Measurements from ENCODE around the gene RMDN2. TPM values are rescaled to one million over a fixed set of nuclear protein-coding genes. Genes with fewer than 3 reads are reported as not detected.
"Not testable (repeated sequence)": the region's sequence is repeated elsewhere in the genome, so short reads cannot be mapped to it uniquely, and the experiment has no call there.

Gene RMDN2
- polyA plus RNA-seq, 4 donors, result 5.1 to 26.0 (median 8.4) TPM

GRCh38 chr2:37962018-37962739 is 37.1 kb downstream of the RMDN2 start:
- Histone ChIP-seq H3K36me3 (ENCODE audit: control insufficient read depth in 3 of 3, insufficient read depth in 2 of 3, low read depth in 1 of 3, low read length in 3 of 3) (peaks cover 0 to 14% (median 2%) of the 10 kb centered on the region in 3 donors), H3K9me3 (ENCODE audit: control insufficient read depth in 2 of 2, insufficient read depth in 1 of 2, low read depth in 1 of 2, low read length in 1 of 2) (peaks cover 0 to 15% of the 10 kb centered on the region in 2 donors)
- not testable (repeated sequence) for H3K4me3 ChIP-seq (ENCODE audit: low read depth in 1 of 3, low read length in 3 of 3); H3K27ac ChIP-seq (ENCODE audit: low read depth in 1 of 3, low read length in 2 of 3); H3K4me1 ChIP-seq (ENCODE audit: control insufficient read depth in 3 of 3, insufficient read depth in 2 of 3, low read depth in 1 of 3, low read length in 2 of 3); FAIRE-seq; H3K27me3 ChIP-seq (ENCODE audit: control insufficient read depth in 3 of 3, insufficient read depth in 3 of 3, low read length in 3 of 3)
- DNase-seq, result peak; percentile 2 to 26
- 75 to 82% (median 80%) methylated on average over 7 of the region's 7 CpGs for WGBS, 3 donors

GRCh38 chr2:37962740-37963121 is 37.6 kb downstream of the RMDN2 start:
- H3K27me3 ChIP-seq (ENCODE audit: control insufficient read depth in 3 of 3, insufficient read depth in 3 of 3, low read length in 3 of 3); H3K4me3 ChIP-seq (ENCODE audit: low read depth in 1 of 3, low read length in 3 of 3); DNase-seq; H3K27ac ChIP-seq (ENCODE audit: low read depth in 1 of 3, low read length in 2 of 3); FAIRE-seq; H3K4me1 ChIP-seq (ENCODE audit: control insufficient read depth in 3 of 3, insufficient read depth in 2 of 3, low read depth in 1 of 3, low read length in 2 of 3): not testable (repeated sequence)
- Histone ChIP-seq H3K9me3 (ENCODE audit: control insufficient read depth in 2 of 2, insufficient read depth in 1 of 2, low read depth in 1 of 2, low read length in 1 of 2) (peaks cover 0 to 15% of the 10 kb centered on the region in 2 donors), H3K36me3 (ENCODE audit: control insufficient read depth in 3 of 3, insufficient read depth in 2 of 3, low read depth in 1 of 3, low read length in 3 of 3) (peaks cover 0 to 14% (median 2%) of the 10 kb centered on the region in 3 donors)
- WGBS, 3 donors, result 78 to 91% (median 84%) methylated on average over 9 of the region's 9 CpGs

GRCh38 chr2:37963901-37964300 is 38.8 kb downstream of the RMDN2 start:
- H3K27me3 ChIP-seq (ENCODE audit: control insufficient read depth in 3 of 3, insufficient read depth in 3 of 3, low read length in 3 of 3); DNase-seq; FAIRE-seq; H3K4me1 ChIP-seq (ENCODE audit: control insufficient read depth in 3 of 3, insufficient read depth in 2 of 3, low read depth in 1 of 3, low read length in 2 of 3); H3K4me3 ChIP-seq (ENCODE audit: low read depth in 1 of 3, low read length in 3 of 3); H3K27ac ChIP-seq (ENCODE audit: low read depth in 1 of 3, low read length in 2 of 3): not testable (repeated sequence)
- Histone ChIP-seq H3K9me3 (ENCODE audit: control insufficient read depth in 2 of 2, insufficient read depth in 1 of 2, low read depth in 1 of 2, low read length in 1 of 2) (peaks cover 0 to 15% of the 10 kb centered on the region in 2 donors), H3K36me3 (ENCODE audit: control insufficient read depth in 3 of 3, insufficient read depth in 2 of 3, low read depth in 1 of 3, low read length in 3 of 3) (peaks cover 0 to 14% (median 2%) of the 10 kb centered on the region in 3 donors)
- 90 to 99% (median 94%) methylated on average over 22 to 33 of the region's 33 CpGs for WGBS, 3 donors

- peaks cover 0 to 15% of the 10 kb centered on the region in 2 donors for H3K9me3 ChIP-seq (ENCODE audit: control insufficient read depth in 2 of 2, insufficient read depth in 1 of 2, low read depth in 1 of 2, low read length in 1 of 2)
- FAIRE-seq, result no peak
- WGBS, 3 donors, result 95 to 100% (median 96%) methylated on average over 3 of the region's 3 CpGs
- H3K27ac ChIP-seq (ENCODE audit: low read depth in 1 of 3, low read length in 2 of 3), result no peak overlapping the region
- no peaks in the 10 kb centered on the region for H3K4me1 ChIP-seq (ENCODE audit: control insufficient read depth in 3 of 3, insufficient read depth in 2 of 3, low read depth in 1 of 3, low read length in 2 of 3)
- H3K27me3 ChIP-seq (ENCODE audit: control insufficient read depth in 3 of 3, insufficient read depth in 3 of 3, low read length in 3 of 3), result no peaks in the 10 kb centered on the region
- H3K4me3 ChIP-seq (ENCODE audit: low read depth in 1 of 3, low read length in 3 of 3), result no peak overlapping the region
- H3K36me3 ChIP-seq (ENCODE audit: control insufficient read depth in 3 of 3, insufficient read depth in 2 of 3, low read depth in 1 of 3, low read length in 3 of 3), result peaks cover 0 to 14% (median 2%) of the 10 kb centered on the region in 3 donors
- DNase-seq, result no peak
Observed at GRCh38 chr2:37966326-37966725, 41.2 kb downstream of the RMDN2 start.

- peaks cover 0 to 6% of the 10 kb centered on the region in 2 donors for H3K9me3 ChIP-seq (ENCODE audit: control insufficient read depth in 2 of 2, insufficient read depth in 1 of 2, low read depth in 1 of 2, low read length in 1 of 2)
- no peaks in the 10 kb centered on the region for H3K4me1 ChIP-seq (ENCODE audit: control insufficient read depth in 3 of 3, insufficient read depth in 2 of 3, low read depth in 1 of 3, low read length in 2 of 3)
- no peak overlapping the region for H3K4me3 ChIP-seq (ENCODE audit: low read depth in 1 of 3, low read length in 3 of 3)
- no peak overlapping the region for H3K27ac ChIP-seq (ENCODE audit: low read depth in 1 of 3, low read length in 2 of 3)
- FAIRE-seq, result no peak
- no peak for DNase-seq
- no peaks in the 10 kb centered on the region for H3K27me3 ChIP-seq (ENCODE audit: control insufficient read depth in 3 of 3, insufficient read depth in 3 of 3, low read length in 3 of 3)
- no peaks in the 10 kb centered on the region for H3K36me3 ChIP-seq (ENCODE audit: control insufficient read depth in 3 of 3, insufficient read depth in 2 of 3, low read depth in 1 of 3, low read length in 3 of 3)
Observed at GRCh38 chr2:37969731-37970130, 44.6 kb downstream of the RMDN2 start.

GRCh38 chr2:37971971-37972370 is 46.9 kb downstream of the RMDN2 start:
- 95 to 96% (median 95%) methylated on average over 1 of the region's 1 CpG for WGBS, 3 donors
- no peak overlapping the region for H3K27ac ChIP-seq (ENCODE audit: low read depth in 1 of 3, low read length in 2 of 3)
- H3K27me3 ChIP-seq (ENCODE audit: control insufficient read depth in 3 of 3, insufficient read depth in 3 of 3, low read length in 3 of 3), result no peaks in the 10 kb centered on the region
- no peak for DNase-seq
- H3K4me3 ChIP-seq (ENCODE audit: low read depth in 1 of 3, low read length in 3 of 3), result no peak overlapping the region
- FAIRE-seq, result peak; percentile 84
- H3K36me3 ChIP-seq (ENCODE audit: control insufficient read depth in 3 of 3, insufficient read depth in 2 of 3, low read depth in 1 of 3, low read length in 3 of 3), result no peaks in the 10 kb centered on the region
- H3K4me1 ChIP-seq (ENCODE audit: control insufficient read depth in 3 of 3, insufficient read depth in 2 of 3, low read depth in 1 of 3, low read length in 2 of 3), result no peaks in the 10 kb centered on the region
- no peaks in the 10 kb centered on the region for H3K9me3 ChIP-seq (ENCODE audit: control insufficient read depth in 2 of 2, insufficient read depth in 1 of 2, low read depth in 1 of 2, low read length in 1 of 2)

GRCh38 chr2:37973615-37974353 is 48.7 kb downstream of the RMDN2 start:
- FAIRE-seq, result no peak

GRCh38 chr2:37975808-37976207 is 50.7 kb downstream of the RMDN2 start:
- 80 to 94% (median 91%) methylated on average over 2 of the region's 2 CpGs for WGBS, 3 donors
- no peaks in the 10 kb centered on the region for H3K36me3 ChIP-seq (ENCODE audit: control insufficient read depth in 3 of 3, insufficient read depth in 2 of 3, low read depth in 1 of 3, low read length in 3 of 3)
- H3K27ac ChIP-seq (ENCODE audit: low read depth in 1 of 3, low read length in 2 of 3), result no peak overlapping the region
- peaks cover 0 to 2% of the 10 kb centered on the region in 2 donors for H3K9me3 ChIP-seq (ENCODE audit: control insufficient read depth in 2 of 2, insufficient read depth in 1 of 2, low read depth in 1 of 2, low read length in 1 of 2)
- FAIRE-seq, result no peak
- H3K4me1 ChIP-seq (ENCODE audit: control insufficient read depth in 3 of 3, insufficient read depth in 2 of 3, low read depth in 1 of 3, low read length in 2 of 3), result no peaks in the 10 kb centered on the region
- H3K4me3 ChIP-seq (ENCODE audit: low read depth in 1 of 3, low read length in 3 of 3), result no peak overlapping the region
- H3K27me3 ChIP-seq (ENCODE audit: control insufficient read depth in 3 of 3, insufficient read depth in 3 of 3, low read length in 3 of 3), result no peaks in the 10 kb centered on the region
- DNase-seq, result no peak

More at GRCh38 chr2:37973615-37974353, 48.7 kb downstream of the RMDN2 start:
- Histone ChIP-seq H3K4me3 (ENCODE audit: low read depth in 1 of 3, low read length in 3 of 3) (no peak overlapping the region), H3K36me3 (ENCODE audit: control insufficient read depth in 3 of 3, insufficient read depth in 2 of 3, low read depth in 1 of 3, low read length in 3 of 3) (no peaks in the 10 kb centered on the region), H3K4me1 (ENCODE audit: control insufficient read depth in 3 of 3, insufficient read depth in 2 of 3, low read depth in 1 of 3, low read length in 2 of 3) (no peaks in the 10 kb centered on the region), H3K27me3 (ENCODE audit: control insufficient read depth in 3 of 3, insufficient read depth in 3 of 3, low read length in 3 of 3) (no peaks in the 10 kb centered on the region), H3K27ac (ENCODE audit: low read depth in 1 of 3, low read length in 2 of 3) (no peak overlapping the region), H3K9me3 (ENCODE audit: control insufficient read depth in 2 of 2, insufficient read depth in 1 of 2, low read depth in 1 of 2, low read length in 1 of 2) (peaks cover 0 to 2% of the 10 kb centered on the region in 2 donors)
- no peak for DNase-seq
- whole genome bisulfite sequencing, 3 donors, result 92 to 94% (median 93%) methylated on average over 15 of the region's 15 CpGs

Measured in small intestine (tissue), 7 donors.